GM19193 (cell line): ENCODE data around the gene DNAJC4.

Source experiments
- POLR2A ChIP-seq: IDR thresholded peaks from 4 replicates; pipeline ENCODE4 v1.6.1; 2011; ENCODE audit not compliant: insufficient read depth, insufficient read length; ENCODE audit errors: extremely low read depth

Gene DNAJC4

DNA sequence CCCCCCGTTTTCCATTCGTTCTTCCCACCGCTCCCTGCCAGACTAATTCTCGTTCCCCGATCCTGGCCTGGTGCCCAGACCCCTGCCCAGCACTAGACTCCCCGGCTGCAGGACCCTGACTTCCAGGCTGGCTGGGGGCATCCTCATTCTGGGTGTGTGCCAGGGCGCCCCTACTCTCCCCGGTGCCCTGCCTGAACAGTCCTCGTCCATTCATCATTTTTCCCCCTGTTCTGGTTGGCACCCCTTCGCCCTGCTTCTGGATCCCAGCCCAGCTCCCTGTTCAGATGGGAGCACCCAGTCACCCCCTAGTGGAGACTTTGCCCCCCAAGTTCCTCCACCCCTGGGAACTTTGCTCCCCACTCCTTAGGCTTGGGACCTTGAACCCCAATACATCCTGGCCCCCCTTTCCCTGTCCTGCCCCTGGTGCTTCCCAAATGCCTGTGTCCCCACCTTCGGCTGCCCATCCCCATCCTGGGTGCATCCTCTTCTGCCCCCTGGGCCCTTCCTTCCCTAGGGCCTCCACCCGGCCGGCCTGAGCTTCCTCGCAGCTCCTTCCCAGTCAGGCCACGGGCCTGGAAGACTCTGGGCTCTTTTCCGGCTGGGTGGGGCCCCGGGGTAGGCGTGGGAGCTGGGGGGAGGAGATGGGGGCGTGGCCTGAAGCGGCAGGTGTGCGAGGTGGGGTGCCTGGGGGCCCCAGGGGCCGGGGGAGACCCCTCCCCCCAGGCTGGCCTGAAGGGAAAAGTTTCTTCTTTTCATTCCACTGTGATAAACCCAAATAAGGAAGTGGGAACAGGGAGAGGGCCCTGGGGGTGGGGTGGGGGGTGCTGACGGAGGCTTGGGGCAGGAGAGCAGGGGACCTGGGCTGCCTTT lies 21.9 kb downstream of the DNAJC4 start:
- TF ChIP-seq POLR2A = no peak

DNA sequence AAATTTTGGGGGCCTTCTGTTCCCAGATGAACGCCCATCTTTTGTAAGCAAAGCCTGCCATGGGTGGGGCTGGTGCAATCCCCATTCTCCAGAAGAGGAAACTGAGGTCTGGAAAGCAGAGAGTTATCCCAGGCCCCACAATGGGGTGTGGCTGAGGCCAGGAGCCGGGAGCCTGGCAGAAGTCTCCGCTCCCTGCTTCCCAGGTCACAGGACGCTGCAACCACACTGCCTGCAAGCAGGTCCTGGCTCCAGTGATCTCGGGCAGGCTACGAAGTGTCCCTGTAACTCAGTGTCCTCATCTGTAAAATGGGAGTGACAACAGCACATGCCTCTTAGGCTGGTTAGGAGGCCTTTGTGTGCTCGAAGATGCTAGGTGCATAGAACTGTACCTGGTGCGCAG lies 22.7 kb downstream of the DNAJC4 start:
- no peak for TF ChIP-seq POLR2A

DNA sequence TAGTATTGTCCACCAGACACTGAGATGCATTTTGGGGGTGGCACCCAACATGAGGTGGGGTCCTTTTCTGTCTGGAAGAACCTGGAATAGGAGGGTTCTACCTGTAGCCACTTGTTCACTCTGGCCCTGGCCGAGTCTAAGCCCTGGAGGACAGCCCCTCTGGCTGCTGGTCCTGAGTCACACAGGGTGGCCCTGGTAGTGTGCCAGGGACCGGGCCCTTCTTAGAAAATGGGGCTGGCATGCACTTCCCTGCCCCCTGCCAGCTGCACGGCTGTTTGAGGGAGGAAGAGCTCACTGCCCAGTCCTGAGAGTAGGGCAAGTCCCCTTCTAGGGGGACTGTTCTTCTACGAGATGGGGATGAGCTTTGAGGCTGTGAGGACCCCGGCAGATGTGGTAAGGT lies 23.1 kb downstream of the DNAJC4 start:
- no peak for TF ChIP-seq POLR2A

DNA sequence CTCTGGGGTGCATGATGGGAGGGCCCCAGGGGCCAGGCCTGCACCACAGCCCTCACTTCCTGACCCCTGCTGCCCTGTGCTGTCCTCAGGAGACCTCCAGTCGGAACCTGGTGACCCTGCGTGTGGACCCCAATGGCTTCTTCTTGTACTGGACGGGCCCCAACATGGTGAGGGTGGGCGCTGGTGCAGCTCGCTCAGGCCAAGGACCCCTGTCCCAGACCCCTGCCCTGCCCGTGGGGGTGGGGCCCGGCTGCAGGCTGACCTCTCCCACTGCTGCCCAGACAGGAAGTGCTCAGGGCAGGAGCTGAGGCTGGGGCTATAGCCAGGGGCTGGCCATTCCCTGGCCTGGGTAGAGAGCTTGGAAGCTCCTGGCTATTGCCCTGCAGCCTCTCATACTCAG lies 24.0 kb downstream of the DNAJC4 start:
- no peak for TF ChIP-seq POLR2A

DNA sequence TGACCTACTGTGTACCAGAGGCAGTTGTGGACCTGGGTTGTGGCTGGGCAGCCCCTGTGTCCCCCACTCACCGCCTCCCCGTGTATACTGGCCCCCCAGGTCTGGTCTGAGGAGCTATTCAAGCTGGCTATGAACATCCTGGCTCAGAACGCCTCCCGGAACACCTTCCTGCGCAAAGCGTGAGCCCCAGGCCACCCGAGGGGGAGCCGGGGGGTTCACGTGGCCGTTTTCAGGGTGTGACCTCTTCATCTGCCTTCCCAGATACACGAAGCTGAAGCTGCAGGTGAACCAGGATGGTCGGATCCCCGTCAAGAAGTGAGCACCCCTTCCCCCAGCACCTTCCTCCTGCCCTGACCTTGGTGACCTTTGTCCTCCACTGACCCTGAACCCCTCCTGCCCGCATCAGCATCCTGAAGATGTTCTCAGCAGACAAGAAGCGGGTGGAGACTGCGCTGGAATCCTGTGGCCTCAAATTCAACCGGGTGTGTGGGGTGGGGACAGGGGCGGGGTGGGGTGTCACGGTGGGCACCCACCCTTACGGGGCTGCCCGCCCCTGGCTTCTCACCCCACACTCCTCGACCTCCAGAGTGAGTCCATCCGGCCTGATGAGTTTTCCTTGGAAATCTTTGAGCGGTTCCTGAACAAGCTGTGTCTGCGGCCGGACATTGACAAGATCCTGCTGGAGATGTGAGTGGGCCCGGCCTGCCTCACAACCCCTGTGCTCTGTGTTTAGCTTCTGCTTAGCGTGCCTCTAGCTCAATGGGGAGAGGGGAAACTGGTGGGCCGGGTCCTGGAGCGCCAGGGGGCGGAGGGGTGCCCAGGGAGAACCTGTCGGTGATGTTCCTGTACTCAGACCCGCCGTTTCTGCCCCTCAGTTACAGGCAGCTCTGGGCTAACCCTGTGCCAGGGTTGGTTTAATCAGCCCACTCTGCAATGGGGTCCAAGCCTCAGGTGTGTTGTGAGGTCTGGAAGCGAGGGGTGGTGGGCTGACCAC lies 25.1 kb downstream of the DNAJC4 start:
- no peak for TF ChIP-seq POLR2A

DNA sequence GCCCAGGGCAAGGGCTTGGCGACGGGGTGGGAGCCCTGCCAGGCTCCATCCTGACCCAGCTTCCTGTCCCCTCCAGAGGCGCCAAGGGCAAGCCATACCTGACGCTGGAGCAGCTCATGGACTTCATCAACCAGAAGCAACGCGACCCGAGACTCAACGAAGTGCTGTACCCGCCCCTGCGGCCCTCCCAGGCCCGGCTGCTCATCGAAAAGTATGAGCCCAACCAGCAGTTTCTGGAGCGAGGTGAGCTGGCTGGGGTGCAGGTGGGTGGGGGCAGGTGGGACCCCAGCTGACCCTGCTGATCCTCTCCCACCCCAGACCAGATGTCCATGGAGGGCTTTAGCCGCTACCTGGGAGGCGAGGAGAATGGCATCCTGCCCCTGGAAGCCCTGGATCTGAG lies 26.0 kb downstream of the DNAJC4 start:
- no peak for TF ChIP-seq POLR2A

DNA sequence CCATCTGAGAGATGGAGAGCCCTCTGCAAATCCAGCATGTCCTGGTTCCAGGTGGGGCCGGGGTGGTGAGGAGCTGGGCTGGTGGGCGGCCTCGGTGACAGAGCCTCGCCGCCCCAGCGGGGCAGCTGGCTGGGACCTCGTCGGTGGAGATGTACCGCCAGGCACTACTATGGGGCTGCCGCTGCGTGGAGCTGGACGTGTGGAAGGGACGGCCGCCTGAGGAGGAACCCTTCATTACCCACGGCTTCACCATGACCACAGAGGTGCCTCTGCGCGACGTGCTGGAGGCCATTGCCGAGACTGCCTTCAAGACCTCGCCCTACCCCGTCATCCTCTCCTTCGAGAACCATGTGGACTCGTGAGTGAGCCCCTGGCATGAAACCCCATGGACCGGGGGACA lies 28.0 kb downstream of the DNAJC4 start:
- TF ChIP-seq POLR2A = no peak

DNA sequence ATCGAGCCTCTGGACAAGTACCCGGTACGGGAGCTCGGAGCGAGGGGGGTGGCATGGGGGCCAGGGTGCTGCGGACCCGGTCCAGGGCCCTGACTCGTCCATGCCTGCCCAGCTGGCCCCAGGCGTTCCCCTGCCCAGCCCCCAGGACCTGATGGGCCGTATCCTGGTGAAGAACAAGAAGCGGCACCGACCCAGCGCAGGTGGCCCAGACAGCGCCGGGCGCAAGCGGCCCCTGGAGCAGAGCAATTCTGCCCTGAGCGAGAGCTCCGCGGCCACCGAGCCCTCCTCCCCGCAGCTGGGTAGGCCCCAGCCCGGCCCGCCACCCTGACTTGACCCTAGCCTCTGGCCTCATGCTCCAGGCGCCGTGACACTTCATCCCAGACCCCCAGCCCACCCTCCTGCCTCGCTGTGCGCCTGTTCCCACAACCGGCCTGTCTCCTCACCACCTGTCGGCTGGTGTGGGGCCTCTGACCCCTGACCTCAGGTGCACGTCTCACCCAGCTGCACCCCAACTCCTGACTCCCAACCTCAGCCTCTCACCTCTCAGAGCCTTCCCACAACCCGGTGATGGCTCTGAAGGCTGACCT lies 28.7 kb downstream of the DNAJC4 start:
- no peak for TF ChIP-seq POLR2A

DNA sequence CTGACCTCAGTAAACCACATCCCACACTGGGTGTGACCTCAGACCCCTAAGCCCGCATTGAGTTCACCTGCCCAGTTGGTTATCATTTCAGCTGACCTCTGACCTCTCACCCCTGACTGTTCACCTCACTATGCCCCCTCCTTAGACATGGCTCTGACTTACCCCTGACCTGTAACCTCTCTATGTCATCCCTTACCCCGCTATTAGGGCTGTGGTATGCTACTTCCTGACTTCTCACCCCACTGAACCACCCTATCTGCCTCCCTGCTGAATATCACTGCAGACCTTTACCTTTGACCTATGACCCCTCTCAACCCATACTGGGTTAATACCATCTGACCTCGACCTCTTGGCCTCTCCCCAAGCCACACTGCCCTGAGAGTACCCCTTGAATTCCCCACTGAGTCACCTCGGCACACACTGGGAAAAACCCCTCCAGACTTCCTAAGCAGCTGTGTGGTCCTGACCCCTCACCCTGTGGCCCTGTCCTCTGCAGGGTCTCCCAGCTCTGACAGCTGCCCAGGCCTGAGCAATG lies 29.3 kb downstream of the DNAJC4 start:
- no peak for TF ChIP-seq POLR2A

DNA sequence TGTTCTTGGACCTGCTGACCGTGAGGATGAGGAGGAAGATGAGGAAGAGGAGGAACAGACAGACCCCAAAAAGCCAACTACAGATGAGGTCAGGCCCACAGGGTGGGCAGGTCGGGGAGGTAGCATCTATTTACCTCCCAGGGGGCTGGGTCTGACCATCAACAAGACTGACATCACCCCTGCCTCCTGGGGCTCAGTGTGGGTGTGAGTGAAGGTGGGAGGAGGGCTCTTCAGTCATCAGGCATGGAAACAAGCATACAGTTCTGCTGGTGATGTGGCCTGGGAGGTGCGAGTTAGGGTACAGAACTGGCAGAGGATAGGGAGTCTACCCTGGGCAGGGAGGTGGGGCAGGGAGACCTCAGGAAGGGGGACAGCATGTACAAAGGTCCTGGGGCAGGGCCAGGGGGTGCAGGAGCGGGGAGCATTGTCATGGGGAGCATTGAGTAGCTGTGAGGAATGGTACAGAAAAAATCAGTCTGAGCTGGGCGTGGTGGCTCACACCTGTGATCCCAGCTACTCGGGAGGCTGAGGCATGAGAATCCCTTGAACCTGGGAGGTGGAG lies 29.9 kb downstream of the DNAJC4 start:
- TF ChIP-seq POLR2A = no peak

DNA sequence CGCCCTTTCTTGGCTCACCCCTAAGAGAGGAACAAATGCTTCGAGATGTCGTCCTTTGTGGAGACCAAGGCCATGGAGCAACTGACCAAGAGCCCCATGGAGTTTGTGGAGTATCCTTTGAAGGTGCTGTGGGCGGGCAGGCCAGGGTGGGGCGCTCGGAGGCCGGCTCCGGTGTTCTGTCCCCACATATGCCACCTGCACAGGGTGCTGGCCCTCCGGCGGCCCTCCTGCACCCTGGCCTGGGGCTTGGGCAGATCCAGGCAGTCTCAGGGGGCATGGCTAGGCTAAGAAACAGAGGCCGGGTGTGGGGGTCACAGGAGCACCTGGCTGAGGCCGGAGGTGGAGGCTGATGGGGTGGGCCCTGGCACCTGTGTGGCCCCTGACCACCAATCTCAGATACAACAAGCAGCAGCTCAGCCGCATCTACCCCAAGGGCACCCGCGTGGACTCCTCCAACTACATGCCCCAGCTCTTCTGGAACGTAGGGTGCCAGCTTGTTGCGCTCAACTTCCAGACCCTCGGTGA lies 31.3 kb downstream of the DNAJC4 start:
- TF ChIP-seq POLR2A = no peak

DNA sequence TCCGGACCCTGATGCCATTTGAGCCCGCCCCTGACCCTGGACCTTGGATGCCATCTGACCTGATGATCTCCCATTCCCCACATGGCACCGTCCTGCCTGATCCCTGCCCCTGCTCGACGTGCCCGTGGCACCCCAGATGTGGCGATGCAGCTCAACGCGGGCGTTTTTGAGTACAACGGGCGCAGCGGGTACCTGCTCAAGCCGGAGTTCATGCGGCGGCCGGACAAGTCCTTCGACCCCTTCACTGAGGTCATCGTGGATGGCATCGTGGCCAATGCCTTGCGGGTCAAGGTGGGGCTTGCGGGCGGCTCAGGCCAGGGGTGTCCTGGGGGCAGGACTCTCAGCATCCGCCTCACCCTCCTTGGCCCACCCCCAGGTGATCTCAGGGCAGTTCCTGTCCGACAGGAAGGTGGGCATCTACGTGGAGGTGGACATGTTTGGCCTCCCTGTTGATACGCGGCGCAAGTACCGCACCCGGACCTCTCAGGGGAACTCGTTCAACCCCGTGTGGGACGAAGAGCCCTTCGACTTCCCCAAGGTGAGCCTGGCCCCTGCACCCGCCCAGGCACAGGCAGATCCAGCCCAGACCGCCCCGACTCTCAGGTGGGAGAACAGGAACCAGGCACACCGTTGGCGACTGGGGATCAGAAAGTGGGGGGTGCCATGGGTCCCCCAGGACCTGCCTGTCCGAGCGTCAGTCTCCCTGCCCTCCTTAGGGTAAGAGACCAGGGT lies 32.1 kb downstream of the DNAJC4 start:
- TF ChIP-seq POLR2A = no peak

DNA sequence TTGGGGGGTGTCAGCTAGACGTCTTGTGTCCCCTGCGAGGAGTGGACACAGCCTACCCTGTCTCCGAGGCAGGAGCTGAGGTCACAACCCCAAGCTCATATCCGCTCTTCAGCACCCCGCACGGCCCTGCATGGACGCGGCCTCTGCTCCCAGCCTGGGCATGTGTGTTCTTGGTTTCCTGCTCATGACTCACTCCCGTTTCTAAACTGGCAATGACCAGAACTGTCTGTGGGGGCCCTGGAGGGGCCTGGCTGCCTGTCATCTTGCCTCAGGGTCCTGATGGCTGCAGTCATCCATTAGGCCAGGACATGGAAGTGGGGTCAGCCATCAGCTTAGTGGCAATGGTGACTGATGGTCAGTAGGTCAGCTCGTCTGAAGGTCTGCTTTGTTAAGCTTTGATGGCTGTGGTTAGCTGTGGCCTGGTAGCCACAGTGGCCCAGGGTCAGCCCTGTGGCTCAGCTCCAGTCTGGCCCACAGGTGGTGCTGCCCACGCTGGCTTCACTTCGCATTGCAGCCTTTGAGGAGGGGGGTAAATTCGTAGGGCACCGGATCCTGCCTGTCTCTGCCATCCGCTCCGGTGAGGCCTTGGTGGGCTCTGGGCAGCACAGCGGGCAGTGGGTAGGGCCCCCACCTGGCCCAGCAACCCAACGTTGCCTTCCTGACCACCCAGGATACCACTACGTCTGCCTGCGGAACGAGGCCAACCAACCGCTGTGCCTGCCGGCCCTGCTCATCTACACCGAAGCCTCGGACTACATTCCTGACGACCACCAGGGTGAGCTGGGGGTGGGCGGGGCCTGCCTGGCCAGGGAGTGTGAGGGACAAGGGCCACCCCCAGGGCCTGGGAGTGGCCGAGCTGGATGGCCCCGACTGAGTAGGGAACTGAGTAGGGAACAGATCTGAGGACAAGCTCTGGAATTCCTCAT lies 32.9 kb downstream of the DNAJC4 start:
- no peak for TF ChIP-seq POLR2A

DNA sequence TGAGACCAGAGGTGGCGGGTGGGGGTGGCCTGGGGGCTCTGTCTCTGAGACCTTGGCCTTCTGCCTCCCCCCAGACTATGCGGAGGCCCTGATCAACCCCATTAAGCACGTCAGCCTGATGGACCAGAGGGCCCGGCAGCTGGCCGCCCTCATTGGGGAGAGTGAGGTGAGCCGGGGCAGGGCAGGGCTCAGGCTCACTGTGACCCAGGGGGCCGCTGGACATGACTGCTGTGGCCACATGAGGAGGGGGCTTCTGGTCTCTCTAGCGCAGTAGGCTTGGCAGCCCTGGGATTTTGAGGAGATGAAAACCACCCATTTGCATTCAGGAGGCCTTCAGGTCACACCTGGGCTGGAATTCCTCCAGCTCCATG lies 33.6 kb downstream of the DNAJC4 start:
- no peak for TF ChIP-seq POLR2A
